ENCODE measurements around the gene CPSF4.

The CPSF4 gene

DNA sequence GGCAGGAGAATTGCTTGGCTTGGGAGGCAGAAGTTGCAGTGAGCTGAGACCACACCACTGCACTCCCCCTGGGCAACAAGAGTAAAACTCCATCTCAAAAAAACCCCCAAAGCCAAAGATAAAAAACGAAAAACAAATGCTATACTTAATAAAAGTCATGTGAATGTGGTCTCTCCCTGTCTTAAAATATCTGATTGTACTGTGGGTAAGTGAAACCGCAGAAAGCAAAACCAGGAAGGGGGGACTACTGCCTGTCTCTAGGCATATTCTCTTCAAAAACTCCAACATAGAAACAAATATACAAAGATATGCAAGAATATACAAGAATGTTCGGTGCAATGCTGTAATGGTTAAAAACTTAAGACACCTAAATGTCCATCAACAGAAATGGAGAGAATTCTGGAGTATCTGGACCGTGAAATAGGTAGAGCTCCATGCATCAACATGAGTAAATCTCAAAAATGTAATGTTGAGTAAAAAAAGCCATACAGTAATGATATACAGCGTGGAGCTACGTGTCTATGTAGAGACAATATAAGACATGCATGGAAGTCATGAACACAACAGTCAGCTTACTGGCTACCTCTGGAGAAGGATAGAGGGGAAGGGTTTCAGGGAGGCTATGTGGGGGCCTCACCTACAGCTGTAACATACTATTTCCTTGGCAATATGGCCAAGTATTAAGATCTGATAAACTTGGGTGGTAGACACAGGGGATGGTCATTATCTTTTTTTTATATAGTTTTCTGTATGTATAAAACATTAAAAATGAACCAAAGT lies 59.2 kb downstream of the CPSF4 start:
- DNase-seq, result no peak

DNA sequence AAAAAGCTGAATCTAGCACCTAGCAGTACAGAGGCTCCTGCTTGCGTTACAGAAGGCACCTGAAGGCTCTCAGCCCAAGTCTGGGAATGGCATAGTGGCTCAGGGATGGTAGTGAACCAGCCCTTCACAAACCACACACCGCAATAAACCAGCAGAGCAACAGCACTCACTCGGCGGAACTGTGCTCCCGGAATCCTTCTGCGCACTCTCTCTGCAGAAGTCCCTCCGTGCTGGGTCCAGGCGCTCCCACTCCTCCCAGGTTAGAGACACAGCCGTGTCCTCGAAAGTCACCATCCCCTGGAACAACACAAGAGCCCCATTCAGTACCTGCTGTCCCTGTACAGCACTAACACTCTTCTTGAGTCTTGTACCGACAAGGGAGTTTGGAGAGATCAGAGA lies 59.8 kb downstream of the CPSF4 start:
- DNase-seq, result peak in 1 of 2 experiments; percentile 22

DNA sequence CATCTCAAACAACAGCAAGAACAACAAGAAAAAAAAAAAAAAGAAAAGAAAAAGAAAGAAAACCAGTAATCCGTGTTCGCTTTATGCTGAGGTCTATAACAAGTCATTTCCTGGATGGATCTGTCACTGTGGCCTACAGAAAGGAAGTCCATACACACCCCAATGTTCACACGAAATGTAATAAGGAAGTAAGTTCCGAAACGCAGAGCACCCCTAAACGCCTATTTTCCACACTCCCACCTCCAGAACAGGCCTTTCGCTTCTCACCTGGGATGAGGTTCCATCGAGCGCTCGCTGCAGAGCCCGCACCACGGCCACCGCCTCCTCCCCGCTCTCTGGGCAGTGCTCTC lies 60.6 kb downstream of the CPSF4 start:
- no peak for DNase-seq

DNA sequence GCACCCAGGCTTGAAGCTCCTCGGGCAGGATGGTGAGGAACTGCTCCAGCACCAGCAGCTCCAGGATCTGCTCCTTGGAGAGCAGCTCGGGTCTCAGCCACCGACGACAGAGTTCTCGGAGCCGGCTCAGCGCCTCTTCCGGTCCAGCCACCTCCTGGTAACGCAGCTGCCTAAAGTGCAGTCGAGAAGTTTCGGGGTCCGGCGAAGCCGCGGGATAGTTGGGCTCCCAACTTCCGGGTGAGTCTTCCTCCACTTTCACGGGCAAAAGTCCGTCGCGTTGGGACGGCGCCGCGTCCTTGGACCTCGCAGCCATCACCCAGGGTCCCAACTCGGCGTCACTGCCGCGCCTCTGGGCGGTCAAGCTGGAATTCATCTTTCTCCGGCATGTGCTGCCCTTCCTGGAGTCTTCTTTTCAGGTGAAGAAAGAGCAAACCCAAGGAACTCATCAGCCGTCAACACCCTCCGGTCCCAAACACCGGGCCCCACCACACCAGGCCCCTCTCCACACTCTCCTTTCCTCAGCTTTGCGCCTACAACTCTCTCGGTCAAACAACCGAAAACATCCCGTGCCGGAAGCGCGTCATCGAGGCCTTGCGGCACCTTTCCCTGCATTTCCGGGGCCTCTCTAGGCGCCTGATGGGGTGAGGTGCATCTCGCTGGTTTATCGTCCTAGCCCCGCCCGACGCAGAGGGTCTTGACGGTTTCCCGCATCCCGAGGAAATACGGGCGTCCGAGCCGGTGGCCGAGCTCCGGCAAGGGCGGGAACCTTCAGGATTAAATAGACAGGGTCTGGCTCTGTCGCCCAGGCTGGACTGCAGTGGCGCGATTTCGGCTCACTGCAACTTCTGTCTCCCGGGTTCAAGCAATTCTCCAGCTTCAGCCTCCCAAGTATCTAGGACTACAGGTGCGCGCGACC lies 61.2 kb downstream of the CPSF4 start, which contains the start of gene ZNF394:
Gene ZNF394 (minus strand): TSS at position 561 of the 916 bp plus-strand sequence. CDS start 188 bp downstream, at position 373.
- DNase-seq, result peak; percentile 93 to 98

DNA sequence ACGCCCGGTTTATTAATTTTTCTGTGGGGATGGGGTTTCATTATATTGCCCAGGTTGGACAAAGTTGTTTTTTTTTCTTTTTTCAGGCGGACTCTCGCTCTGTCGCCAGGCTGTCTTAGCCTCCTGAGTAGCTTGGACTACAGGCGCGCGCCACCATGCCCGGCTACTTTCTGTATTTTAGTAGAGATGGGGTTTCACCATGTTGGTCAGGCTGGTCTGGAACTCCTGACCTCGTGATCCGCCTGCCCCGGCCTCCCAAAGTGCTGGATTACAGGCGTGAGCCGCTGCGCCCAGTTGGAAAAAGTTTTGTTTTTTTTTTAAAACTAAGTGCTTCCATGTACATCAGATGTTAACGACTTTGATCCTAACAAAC lies 61.9 kb downstream of the CPSF4 start:
- DNase-seq, result no peak

DNA sequence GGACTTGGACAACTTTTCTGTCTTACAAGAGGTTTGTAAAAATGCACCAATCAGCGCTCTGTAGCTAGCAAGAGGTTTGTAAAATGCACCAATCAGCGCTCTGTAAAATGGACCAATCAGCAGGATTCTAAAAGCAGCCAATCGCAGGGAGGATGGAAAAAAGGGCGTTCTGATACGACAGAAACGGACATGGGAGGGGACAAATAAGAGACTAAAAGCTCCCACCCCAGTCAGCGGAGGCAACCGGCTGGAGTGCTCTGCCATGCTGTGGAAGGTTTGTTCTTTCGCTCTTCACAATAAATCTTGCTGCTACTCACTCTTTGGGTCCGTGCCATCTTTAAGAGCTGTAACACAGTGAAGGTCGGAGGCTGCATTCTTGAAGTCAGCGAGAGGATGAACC lies 62.5 kb downstream of the CPSF4 start:
- DNase-seq, result peak in 1 of 2 experiments; percentile 9

DNA sequence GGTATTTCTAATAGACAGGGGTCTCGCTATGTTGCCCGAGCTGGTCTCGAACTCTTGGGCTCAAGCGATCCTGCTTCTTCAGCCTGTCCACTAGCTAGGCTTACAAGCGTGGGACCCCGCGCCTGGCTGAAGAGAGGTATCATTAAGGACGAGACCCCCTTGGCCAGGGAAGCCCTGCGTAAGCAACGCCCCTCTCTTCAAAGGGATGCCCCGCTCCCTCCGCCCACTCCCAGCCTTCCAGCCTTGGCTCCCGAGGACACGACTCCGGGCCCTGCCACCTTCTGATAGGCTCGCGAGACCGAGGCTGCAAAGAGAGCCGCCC lies 65.5 kb downstream of the CPSF4 start:
- DNase-seq, result no peak

DNA sequence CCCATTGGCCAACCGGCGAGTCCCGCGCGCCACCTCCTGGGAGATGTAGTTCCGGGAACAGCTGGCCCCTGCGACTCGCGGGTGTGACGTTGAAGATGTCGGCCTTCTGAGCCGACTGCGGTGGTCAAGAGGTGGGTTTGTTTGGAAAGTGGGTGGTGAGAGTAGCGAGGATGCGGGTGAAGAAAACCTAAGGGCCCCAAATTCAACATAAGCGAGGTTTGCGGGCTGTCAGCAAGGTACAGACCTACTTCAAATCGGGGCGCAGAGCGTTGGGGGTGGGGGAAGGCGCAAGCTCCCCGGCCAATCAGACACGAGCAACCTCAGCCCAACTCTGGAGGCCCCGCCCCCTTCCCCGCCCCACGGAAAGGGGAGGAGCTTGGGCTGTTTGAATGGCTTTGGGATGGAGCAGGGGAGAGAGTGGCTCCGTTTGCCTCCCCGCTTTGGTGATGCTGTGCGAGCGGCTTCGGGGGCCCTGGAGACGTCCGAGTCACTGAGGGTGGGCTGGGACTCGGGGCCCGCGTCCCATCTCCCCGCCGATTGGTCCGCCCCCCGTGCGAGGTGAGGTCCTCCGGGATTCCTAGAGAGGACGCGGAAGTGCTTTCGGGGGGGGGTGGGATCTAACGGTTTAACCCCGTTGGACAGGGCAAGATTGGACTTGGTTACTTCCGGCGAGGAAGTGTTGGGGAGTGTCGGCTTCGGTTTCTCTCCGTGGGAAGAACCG lies 66.0 kb downstream of the CPSF4 start, which contains the start of gene ZKSCAN5:
Gene ZKSCAN5 (plus strand): TSS at position 60 of the 721 bp plus-strand sequence. CDS start 1,383 bp downstream, outside the sequence.
- DNase-seq, result peak; percentile 97 to 99

DNA sequence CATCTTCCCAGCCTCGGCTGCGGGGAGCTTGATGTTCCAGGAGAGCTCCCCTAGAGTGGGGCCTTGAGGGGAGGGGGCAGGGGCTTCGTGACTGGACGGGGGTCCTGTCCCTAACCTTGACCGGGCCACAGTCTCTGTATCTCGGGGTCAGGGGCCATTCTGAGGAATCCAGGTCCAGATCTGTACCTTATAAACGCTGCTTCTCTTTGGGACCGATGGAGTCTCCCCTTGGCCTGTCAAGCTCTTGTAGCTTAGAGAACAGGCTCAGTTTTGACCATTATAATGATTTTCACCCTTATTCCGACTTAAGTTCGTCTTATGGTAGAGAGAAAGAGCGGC lies 66.5 kb downstream of the CPSF4 start:
- no peak for DNase-seq

Measured in NCI-H526 (cell line).